Chondrocyte (in vitro differentiated cells): Measurements from ENCODE around the gene OR6M1. TPM values are rescaled to one million over a fixed set of nuclear protein-coding genes. Genes with fewer than 3 reads are reported as not detected.

Experiments
- DNase-seq: peaks from one replicate; pipeline ENCODE4 v3.0.0; 2021; ENCODE audit warnings: mixed read lengths, low spot score
- H3K27ac Mint-ChIP-seq: one replicate; pipeline ENCODE4 v1.8.0; 2021; ENCODE audit warnings: mild to moderate bottlenecking, moderate library complexity, mixed read lengths; ENCODE audit not compliant: unreplicated experiment
- H3K27me3 Mint-ChIP-seq: 2 replicates; pipeline ENCODE4 v1.8.0; 2021; ENCODE audit warnings: low read depth, mixed read lengths
- H3K36me3 Mint-ChIP-seq: 2 replicates; pipeline ENCODE4 v1.8.0; 2021; ENCODE audit warnings: low read depth, mixed read lengths
- H3K4me1 Mint-ChIP-seq: 2 replicates; pipeline ENCODE4 v1.8.0; 2021; ENCODE audit warnings: low read depth, mild to moderate bottlenecking, mixed read lengths
- H3K4me3 Mint-ChIP-seq: one replicate; pipeline ENCODE4 v1.8.0; 2021; ENCODE audit warnings: mild to moderate bottlenecking, moderate library complexity, mixed read lengths; ENCODE audit not compliant: unreplicated experiment
- H3K9me3 Mint-ChIP-seq: 2 replicates; pipeline ENCODE4 v1.8.0; 2021; ENCODE audit warnings: low read depth, mixed read lengths
- total RNA-seq: library from RNA; stranded (reverse); gene quantifications from 3 replicates; pipeline ENCODE4 v1.2.1, GENCODE V29; 2021
- TF ChIP-seq, protein P1 (sequence below): fragments of 200-600 bp; sonication (generic); IDR thresholded peaks from 2 replicates; pipeline ENCODE4 v1.5.0; 2021; ENCODE audit warnings: antibody characterized with exemption, mild to moderate bottlenecking, moderate library complexity

Gene OR6M1
- total RNA-seq, 1 donor from 2014 or later, result not detected

DNA sequence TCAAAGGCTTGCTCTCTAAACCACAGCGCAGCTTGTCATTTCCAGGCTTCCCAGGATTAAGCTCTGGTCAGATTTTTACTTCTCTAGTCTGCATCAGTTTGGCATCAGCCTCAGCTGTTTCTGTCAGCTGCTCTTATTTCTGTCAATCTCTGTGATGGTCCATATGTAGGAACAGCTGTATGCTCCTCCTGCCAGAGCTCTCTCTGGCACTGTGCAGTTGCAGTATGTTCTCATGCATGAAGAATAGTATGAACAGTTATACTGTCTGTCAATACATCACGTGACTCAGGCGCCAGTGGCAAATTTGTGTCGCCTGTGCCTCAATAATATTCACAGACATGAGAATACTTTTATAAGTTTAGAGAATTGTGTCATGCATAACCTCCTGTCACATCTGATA is 6.7 kb downstream of the OR6M1 start:
- H3K27me3 Mint-ChIP-seq, result peaks cover 9% of the 10 kb centered on the region
- H3K36me3 Mint-ChIP-seq, result no peaks in the 10 kb centered on the region
- H3K27ac Mint-ChIP-seq, result no peak overlapping the region
- H3K4me3 Mint-ChIP-seq, result no peak overlapping the region
- no peak for DNase-seq
- TF ChIP-seq, protein P1, sequence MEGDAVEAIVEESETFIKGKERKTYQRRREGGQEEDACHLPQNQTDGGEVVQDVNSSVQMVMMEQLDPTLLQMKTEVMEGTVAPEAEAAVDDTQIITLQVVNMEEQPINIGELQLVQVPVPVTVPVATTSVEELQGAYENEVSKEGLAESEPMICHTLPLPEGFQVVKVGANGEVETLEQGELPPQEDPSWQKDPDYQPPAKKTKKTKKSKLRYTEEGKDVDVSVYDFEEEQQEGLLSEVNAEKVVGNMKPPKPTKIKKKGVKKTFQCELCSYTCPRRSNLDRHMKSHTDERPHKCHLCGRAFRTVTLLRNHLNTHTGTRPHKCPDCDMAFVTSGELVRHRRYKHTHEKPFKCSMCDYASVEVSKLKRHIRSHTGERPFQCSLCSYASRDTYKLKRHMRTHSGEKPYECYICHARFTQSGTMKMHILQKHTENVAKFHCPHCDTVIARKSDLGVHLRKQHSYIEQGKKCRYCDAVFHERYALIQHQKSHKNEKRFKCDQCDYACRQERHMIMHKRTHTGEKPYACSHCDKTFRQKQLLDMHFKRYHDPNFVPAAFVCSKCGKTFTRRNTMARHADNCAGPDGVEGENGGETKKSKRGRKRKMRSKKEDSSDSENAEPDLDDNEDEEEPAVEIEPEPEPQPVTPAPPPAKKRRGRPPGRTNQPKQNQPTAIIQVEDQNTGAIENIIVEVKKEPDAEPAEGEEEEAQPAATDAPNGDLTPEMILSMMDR, result no peak
- H3K4me1 Mint-ChIP-seq, result no peaks in the 10 kb centered on the region
- no peaks in the 10 kb centered on the region for H3K9me3 Mint-ChIP-seq

DNA sequence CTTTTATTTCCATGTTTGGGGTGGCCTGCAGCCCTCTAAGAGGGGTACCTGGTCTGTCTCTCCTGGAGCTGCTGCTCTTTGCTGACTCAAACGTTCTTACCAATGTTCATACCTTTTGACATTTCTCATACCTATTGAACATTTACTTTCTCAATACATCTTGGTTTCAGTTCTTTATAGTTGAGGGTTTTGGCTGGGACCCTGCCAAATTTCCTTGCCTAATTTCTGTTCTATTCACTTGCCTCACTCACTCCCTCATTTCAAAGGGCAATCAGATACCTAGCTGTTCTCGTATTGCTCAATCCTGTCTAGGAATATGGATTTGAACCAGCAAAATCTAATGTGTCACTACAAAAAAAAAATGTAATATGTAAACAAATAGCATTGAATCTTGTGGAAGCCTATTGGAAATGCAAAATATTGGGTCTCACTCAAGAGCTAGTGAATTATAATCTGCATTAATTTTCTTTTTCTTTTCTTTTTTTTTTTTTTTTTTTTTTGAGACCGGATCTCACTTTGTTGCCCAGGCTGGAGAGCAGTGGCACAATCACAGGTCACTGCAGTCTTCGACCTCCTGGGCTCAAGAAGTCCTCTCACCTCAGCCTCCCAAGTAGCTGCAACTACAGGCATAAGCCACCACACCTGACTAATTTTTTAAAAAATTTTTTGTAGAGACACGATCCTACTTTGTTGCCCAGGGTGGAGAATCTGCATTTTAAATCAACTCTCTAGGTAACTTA is 7.5 kb downstream of the OR6M1 start:
- Mint-ChIP-seq H3K36me3 (no peaks in the 10 kb centered on the region), H3K27me3 (peaks cover 9% of the 10 kb centered on the region)
- no peak for DNase-seq

DNA sequence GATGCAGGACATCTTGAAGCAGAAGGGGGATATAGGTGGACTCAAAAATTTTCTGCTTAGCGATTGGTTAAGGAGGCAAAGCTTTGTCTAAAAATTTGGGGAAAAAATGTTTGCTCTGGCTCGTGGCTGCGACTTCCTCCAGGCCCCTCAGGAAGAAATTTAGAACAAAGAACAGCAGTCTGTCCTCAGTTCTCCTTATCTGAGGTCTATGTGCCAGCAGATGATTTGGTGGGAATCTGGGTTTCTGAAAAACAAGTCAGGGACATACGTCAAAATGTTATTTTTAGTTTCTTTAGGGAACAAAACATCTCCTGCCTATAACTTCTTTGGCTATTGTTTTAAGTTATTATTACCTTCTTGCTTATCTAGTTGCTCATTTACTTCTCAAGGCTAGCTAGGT is 8.1 kb downstream of the OR6M1 start:
- Mint-ChIP-seq H3K27ac (no peak overlapping the region), H3K4me3 (no peak overlapping the region), H3K4me1 (no peaks in the 10 kb centered on the region), H3K36me3 (no peaks in the 10 kb centered on the region), H3K9me3 (no peaks in the 10 kb centered on the region), H3K27me3 (peaks cover 7% of the 10 kb centered on the region)
- TF ChIP-seq, protein P1, result no peak
- DNase-seq, result no peak

More for the DNA sequence above, 7.5 kb downstream of the OR6M1 start:
- Mint-ChIP-seq H3K4me1 (no peaks in the 10 kb centered on the region), H3K4me3 (no peak overlapping the region), H3K27ac (no peak overlapping the region), H3K9me3 (no peaks in the 10 kb centered on the region)
- TF ChIP-seq, protein P1, result no peak

DNA sequence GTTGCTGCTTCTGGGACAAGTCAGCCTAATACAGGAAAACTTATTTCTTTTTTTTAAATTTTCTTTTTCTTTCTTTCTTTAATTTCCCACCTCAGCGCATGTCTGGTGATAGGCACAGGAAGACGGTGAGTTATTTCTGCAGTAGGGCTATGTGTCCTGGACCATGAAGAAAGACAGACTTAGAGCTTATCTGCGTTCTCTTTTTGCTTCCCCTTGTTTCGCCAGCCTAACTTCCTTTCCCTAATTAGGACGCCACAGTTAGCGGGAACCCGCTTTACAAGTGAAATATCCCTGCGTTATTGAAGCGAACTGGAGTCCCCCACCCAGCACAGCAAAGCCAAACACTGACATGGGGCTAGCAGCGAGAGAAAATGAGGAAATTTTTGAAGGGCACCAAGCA is 8.6 kb downstream of the OR6M1 start:
- Mint-ChIP-seq H3K36me3 (no peaks in the 10 kb centered on the region), H3K27me3 (peaks cover 4% of the 10 kb centered on the region), H3K4me1 (no peaks in the 10 kb centered on the region), H3K27ac (no peak overlapping the region), H3K9me3 (no peaks in the 10 kb centered on the region), H3K4me3 (no peak overlapping the region)
- DNase-seq, result no peak
- TF ChIP-seq, protein P1, result no peak

DNA sequence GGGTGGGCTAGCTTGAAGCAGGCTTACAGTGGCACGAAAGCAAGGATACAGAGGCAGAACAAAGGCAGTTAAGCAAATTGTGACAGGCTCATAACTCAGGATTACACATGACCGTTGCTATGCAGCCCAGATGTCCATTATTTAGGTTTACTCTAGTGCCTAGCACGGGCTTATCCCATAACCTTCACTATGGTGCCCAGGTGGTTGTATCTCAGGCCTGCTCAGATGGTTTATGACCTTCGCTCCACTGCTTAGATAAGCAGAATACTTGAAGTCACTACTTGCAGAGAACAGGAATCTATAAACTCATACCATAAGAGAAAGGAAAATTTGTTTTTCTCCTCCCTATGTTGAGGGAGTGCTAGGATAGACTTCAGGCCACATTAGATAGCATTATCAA is 9.0 kb downstream of the OR6M1 start:
- H3K27ac Mint-ChIP-seq, result no peak overlapping the region
- DNase-seq, result no peak
- peaks cover 2% of the 10 kb centered on the region for H3K9me3 Mint-ChIP-seq

More for the DNA sequence above, 9.0 kb downstream of the OR6M1 start:
- TF ChIP-seq, protein P1, result no peak
- Mint-ChIP-seq H3K27me3 (peaks cover 4% of the 10 kb centered on the region), H3K4me3 (no peak overlapping the region), H3K4me1 (no peaks in the 10 kb centered on the region), H3K36me3 (no peaks in the 10 kb centered on the region)
